SU-DHL-6 (cell line): Measurements from ENCODE around the gene VEGFC.

Source experiments
- H2AFZ ChIP-seq: fragments of 200-600 bp; sonication (generic); 2 replicates; pipeline ENCODE4 v1.6.1; 2014; ENCODE audit warnings: low read depth, mild to moderate bottlenecking, moderate library complexity, mixed read lengths, antibody characterized with exemption, low read length; ENCODE audit not compliant: severe bottlenecking
- H3F3A ChIP-seq: fragments of 200-600 bp; shearing (Covaris generic); 2 replicates; pipeline ENCODE4 v1.6.0; 2016; ENCODE audit warnings: antibody characterized with exemption, mild to moderate bottlenecking; ENCODE audit not compliant: insufficient read depth
- H3K27ac ChIP-seq: fragments of 200-600 bp; sonication (generic); 2 replicates; pipeline ENCODE4 v1.5.1; 2016; ENCODE audit warnings: low read depth, mild to moderate bottlenecking, low read length, moderate library complexity, mixed read lengths
- H3K27me3 ChIP-seq: fragments of 200-600 bp; sonication (generic), shearing (Covaris generic); 2 replicates; pipeline ENCODE4 v1.6.0; 2014; ENCODE audit warnings: mild to moderate bottlenecking, low read length
- H3K36me3 ChIP-seq: fragments of 200-600 bp; sonication (generic); 2 replicates; pipeline ENCODE4 v1.6.1; 2014; ENCODE audit warnings: mild to moderate bottlenecking, low read length, mixed read lengths
- H3K4me2 ChIP-seq: fragments of 300-600, 200-600 bp; shearing (Covaris generic), sonication (generic); 2 replicates; pipeline ENCODE4 v1.6.0; 2014; ENCODE audit warnings: low read length, low read depth, mild to moderate bottlenecking; ENCODE audit not compliant: poor library complexity, severe bottlenecking
- H3K4me3 ChIP-seq: fragments of 200-600 bp; sonication (generic); 2 replicates; pipeline ENCODE4 v1.5.1; 2014; ENCODE audit warnings: antibody characterized with exemption, low read length, mild to moderate bottlenecking, mixed read lengths; ENCODE audit not compliant: insufficient read depth, poor library complexity, severe bottlenecking
- H3K79me2 ChIP-seq: fragments of 200-600 bp; sonication (generic); 2 replicates; pipeline ENCODE4 v1.6.1; 2014; ENCODE audit warnings: mild to moderate bottlenecking, low read length, moderate library complexity; ENCODE audit not compliant: insufficient read depth
- H3K9ac ChIP-seq: fragments of 200-600 bp; sonication (generic); 2 replicates; pipeline ENCODE4 v1.7.0; 2014; ENCODE audit warnings: mild to moderate bottlenecking, low read length
- H3K9me2 ChIP-seq: fragments of 200-600 bp; sonication (generic); replicated peaks from 2 replicates; pipeline ENCODE4 v1.6.1; 2014; ENCODE audit warnings: low read length; ENCODE audit not compliant: insufficient read depth
- H3K9me3 ChIP-seq: fragments of 200-600 bp; sonication (generic); 2 replicates; pipeline ENCODE4 v1.6.1; 2014; ENCODE audit warnings: low read length, mixed read lengths; ENCODE audit not compliant: insufficient read depth
- H4K20me1 ChIP-seq: fragments of 200-600 bp; sonication (generic); 2 replicates; pipeline ENCODE4 v1.6.1; 2014; ENCODE audit warnings: low read depth, mild to moderate bottlenecking, antibody characterized with exemption, low read length, moderate library complexity, mixed read lengths
- EZH2phosphoT487 ChIP-seq: fragments of 200-600 bp; sonication (generic), shearing (Covaris generic); conservative IDR thresholded peaks from 2 replicates; pipeline ENCODE4 v1.6.1; 2018; ENCODE audit warnings: mild to moderate bottlenecking, antibody characterized with exemption, low read length, moderate library complexity, mixed read lengths
- TF ChIP-seq, protein P1 (sequence below): fragments of 200-600 bp; sonication (generic); IDR thresholded peaks from one replicate; pipeline ENCODE4 v1.5.1; 2017; ENCODE audit warnings: antibody characterized with exemption, mild to moderate bottlenecking, low read length, moderate library complexity; ENCODE audit not compliant: insufficient read depth, poor library complexity, severe bottlenecking

Gene VEGFC

DNA sequence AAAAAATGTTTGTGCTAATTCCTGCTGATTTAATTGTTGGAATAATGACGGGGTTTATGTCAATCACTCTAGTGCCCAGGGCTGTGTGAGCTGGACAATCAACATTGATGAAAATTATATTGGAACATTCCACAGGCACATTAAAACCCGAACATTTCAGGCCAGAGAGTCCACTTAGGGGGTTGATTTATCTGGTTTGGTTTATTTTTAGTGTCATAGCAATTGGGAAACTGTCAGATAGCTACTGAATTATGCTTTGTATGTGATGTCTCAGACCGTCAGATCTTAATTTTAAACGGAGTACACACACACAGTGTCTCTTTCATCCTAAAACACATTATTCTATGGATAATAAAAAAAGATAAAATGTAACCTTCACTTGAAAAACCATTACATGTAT lies 51.5 kb downstream of the VEGFC start:
- TF ChIP-seq, protein P1, sequence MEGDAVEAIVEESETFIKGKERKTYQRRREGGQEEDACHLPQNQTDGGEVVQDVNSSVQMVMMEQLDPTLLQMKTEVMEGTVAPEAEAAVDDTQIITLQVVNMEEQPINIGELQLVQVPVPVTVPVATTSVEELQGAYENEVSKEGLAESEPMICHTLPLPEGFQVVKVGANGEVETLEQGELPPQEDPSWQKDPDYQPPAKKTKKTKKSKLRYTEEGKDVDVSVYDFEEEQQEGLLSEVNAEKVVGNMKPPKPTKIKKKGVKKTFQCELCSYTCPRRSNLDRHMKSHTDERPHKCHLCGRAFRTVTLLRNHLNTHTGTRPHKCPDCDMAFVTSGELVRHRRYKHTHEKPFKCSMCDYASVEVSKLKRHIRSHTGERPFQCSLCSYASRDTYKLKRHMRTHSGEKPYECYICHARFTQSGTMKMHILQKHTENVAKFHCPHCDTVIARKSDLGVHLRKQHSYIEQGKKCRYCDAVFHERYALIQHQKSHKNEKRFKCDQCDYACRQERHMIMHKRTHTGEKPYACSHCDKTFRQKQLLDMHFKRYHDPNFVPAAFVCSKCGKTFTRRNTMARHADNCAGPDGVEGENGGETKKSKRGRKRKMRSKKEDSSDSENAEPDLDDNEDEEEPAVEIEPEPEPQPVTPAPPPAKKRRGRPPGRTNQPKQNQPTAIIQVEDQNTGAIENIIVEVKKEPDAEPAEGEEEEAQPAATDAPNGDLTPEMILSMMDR = no peak
- TF ChIP-seq EZH2phosphoT487 = no peak
- Histone ChIP-seq H3K27ac (no peak overlapping the region), H3K4me2 (no peak overlapping the region), H3K4me3 (no peak overlapping the region), H3K9me3 (no peaks in the 10 kb centered on the region), H3K36me3 (no peaks in the 10 kb centered on the region), H2AFZ (no peak overlapping the region), H3K9me2 (no peaks in the 10 kb centered on the region), H3K27me3 (no peaks in the 10 kb centered on the region), H3K9ac (no peak overlapping the region), H3K79me2 (no peaks in the 10 kb centered on the region), H4K20me1 (no peaks in the 10 kb centered on the region), H3F3A (no peaks in the 10 kb centered on the region)

DNA sequence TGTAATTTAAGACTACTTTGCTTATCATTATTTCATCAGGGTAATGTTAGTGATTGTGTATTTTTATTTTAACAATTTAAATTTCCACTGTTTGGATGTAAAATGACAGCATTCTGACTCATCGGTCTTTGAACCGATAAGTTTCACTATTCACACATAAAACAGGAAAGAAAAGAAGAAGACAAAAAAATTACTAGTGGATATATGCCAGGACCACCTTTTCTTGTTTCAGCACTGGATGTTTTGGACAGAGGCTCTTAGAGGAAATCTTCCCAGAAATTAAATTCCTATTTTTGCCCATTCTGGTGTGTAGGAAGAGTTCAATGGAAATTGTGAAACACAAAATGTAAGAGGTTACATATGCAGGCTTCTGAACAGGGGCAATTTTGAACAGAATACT lies 57.4 kb downstream of the VEGFC start:
- Histone ChIP-seq H3F3A (no peaks in the 10 kb centered on the region), H3K27ac (no peak overlapping the region), H3K27me3 (no peaks in the 10 kb centered on the region), H3K9me2 (no peaks in the 10 kb centered on the region), H3K9ac (no peak overlapping the region), H3K4me2 (no peak overlapping the region), H4K20me1 (no peaks in the 10 kb centered on the region), H3K36me3 (no peaks in the 10 kb centered on the region), H3K4me3 (no peak overlapping the region), H3K9me3 (no peaks in the 10 kb centered on the region), H3K79me2 (no peaks in the 10 kb centered on the region), H2AFZ (no peak overlapping the region)
- no peak for TF ChIP-seq EZH2phosphoT487
- TF ChIP-seq, protein P1 = no peak

DNA sequence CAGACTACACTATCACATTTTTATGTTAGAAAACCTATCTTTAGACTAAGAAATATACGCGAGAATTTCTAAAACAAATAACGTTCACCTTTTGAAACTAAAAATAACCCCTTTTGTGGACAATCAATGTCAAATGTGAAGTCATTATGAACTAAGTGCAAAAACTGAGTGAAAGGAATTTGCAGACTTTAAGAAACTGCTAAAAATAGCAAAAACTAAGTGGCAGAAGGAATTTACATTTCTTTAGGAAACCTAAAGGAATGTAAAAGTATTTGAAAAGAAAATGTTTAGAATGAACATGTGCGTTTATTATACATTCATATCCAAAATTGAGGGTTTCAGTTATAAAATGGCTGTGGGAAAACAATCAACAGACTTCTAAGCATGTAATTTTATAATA lies 58.3 kb downstream of the VEGFC start:
- Histone ChIP-seq H3K9me2 (no peaks in the 10 kb centered on the region), H2AFZ (no peak overlapping the region), H4K20me1 (no peaks in the 10 kb centered on the region), H3K79me2 (no peaks in the 10 kb centered on the region), H3K36me3 (no peaks in the 10 kb centered on the region), H3K4me2 (no peak overlapping the region), H3K9ac (no peak overlapping the region), H3F3A (no peaks in the 10 kb centered on the region), H3K27me3 (no peaks in the 10 kb centered on the region), H3K9me3 (no peaks in the 10 kb centered on the region), H3K4me3 (no peak overlapping the region), H3K27ac (no peak overlapping the region)
- TF ChIP-seq, protein P1 = no peak
- no peak for TF ChIP-seq EZH2phosphoT487

DNA sequence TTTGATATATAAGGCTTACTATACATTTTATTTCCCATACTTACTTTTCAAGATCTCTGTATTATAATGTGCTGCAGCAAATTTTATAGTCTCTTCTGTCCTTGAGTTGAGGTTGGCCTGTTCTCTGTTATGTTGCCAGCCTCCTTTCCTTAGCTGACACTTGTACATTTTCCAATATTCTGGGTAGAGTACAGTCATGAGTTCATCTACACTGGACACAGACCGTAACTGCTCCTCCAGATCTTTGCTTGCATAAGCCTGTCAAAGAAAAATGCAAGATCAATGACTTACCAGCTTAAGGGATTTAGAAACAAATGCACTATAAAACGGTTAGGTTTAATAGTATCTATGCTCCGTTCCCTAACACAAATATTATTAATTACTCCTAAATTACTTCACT lies 63.2 kb downstream of the VEGFC start:
- H3K9ac ChIP-seq = no peak overlapping the region
- no peaks in the 10 kb centered on the region for H3K36me3 ChIP-seq
- H2AFZ ChIP-seq = no peak overlapping the region
- H3K9me2 ChIP-seq = no peaks in the 10 kb centered on the region
- no peak overlapping the region for H3K27ac ChIP-seq
- H3K4me2 ChIP-seq = no peak overlapping the region
- TF ChIP-seq EZH2phosphoT487 = no peak
- TF ChIP-seq, protein P1 = no peak
- no peaks in the 10 kb centered on the region for H3K9me3 ChIP-seq
- H3K79me2 ChIP-seq = no peaks in the 10 kb centered on the region
- no peaks in the 10 kb centered on the region for H3K27me3 ChIP-seq
- no peaks in the 10 kb centered on the region for H4K20me1 ChIP-seq
- H3K4me3 ChIP-seq = no peak overlapping the region
- H3F3A ChIP-seq = no peaks in the 10 kb centered on the region
